ENCODE data around the gene LYZL1. TPM values are rescaled to one million over a fixed set of nuclear protein-coding genes. Genes with fewer than 3 reads are reported as not detected.
A peak's percentile ranks its signal among the peaks of the same experiment; 100 is the strongest.

The LYZL1 gene
- total and polyA plus RNA-seq, 2 donors (not counting 1 experiment from before 2014, with no cell fraction given), result not detected

DNA sequence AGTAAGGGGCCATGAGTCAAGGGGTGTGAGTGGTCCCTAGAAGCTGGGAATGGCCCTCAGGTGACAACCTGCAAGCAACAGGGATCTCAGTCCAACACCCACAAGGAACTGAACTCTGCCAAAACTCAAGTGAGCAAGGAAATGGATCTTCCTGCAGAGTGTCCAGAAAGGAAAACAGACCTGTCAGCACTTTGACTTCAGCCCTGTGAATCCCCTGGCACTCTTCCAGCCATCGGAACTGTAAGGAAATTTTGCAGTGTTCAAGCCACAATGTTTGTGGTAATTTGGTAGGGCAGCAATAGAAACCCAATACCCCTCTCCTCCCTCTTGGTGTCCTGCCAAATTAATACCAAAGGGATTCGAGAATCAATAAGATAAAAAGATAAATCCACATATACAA lies 6.9 kb downstream of the LYZL1 start:
- Histone ChIP-seq H3K36me3 (ENCODE audit: control insufficient read depth, insufficient read depth, low read length) (no peaks in the 10 kb centered on the region), H4K20me1 (ENCODE audit: control insufficient read depth, extremely low read depth, insufficient read depth, low read length) (no peaks in the 10 kb centered on the region), H3K27me3 (ENCODE audit: control insufficient read depth, insufficient read depth, low read length) (no peaks in the 10 kb centered on the region), H2AFZ (ENCODE audit: low read length) (no peak overlapping the region), H3K4me2 (ENCODE audit: extremely low read depth, insufficient read depth, low read length) (no peak overlapping the region), H3K9me3 (ENCODE audit: control insufficient read depth, insufficient read depth, low read depth, low read length) (no peaks in the 10 kb centered on the region), H3K4me3 (replicated peaks in 1 of 4; ENCODE audit: control extremely low read depth in 1 of 4, insufficient read depth in 1 of 4, low read depth in 3 of 4, low read length in 4 of 4) (no peak overlapping the region), H3K9ac (ENCODE audit: insufficient read depth, low read length) (no peak overlapping the region), H3K79me2 (ENCODE audit: control insufficient read depth, insufficient read depth, low read length) (no peaks in the 10 kb centered on the region), H3K4me1 (ENCODE audit: control insufficient read depth, extremely low read depth, insufficient read depth, low read length) (no peaks in the 10 kb centered on the region), H3K27ac (ENCODE audit: insufficient read depth, low read length) (no peak overlapping the region)
- TF ChIP-seq, protein P1, sequence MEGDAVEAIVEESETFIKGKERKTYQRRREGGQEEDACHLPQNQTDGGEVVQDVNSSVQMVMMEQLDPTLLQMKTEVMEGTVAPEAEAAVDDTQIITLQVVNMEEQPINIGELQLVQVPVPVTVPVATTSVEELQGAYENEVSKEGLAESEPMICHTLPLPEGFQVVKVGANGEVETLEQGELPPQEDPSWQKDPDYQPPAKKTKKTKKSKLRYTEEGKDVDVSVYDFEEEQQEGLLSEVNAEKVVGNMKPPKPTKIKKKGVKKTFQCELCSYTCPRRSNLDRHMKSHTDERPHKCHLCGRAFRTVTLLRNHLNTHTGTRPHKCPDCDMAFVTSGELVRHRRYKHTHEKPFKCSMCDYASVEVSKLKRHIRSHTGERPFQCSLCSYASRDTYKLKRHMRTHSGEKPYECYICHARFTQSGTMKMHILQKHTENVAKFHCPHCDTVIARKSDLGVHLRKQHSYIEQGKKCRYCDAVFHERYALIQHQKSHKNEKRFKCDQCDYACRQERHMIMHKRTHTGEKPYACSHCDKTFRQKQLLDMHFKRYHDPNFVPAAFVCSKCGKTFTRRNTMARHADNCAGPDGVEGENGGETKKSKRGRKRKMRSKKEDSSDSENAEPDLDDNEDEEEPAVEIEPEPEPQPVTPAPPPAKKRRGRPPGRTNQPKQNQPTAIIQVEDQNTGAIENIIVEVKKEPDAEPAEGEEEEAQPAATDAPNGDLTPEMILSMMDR (conservative IDR thresholded peaks at IDR 0.05 in 1 of 2, IDR thresholded peaks at IDR 0.05 in 1 of 2; ENCODE audit: low read depth in 1 of 2, low read length in 2 of 2), result no peak
- TF ChIP-seq EZH2 (IDR thresholded peaks at IDR 0.05; ENCODE audit: low read length, missing control alignments), result no peak
- no peak for DNase-seq (ENCODE audit: low read depth in 2 of 2)

- TF ChIP-seq, protein P1 (conservative IDR thresholded peaks at IDR 0.05 in 1 of 2, IDR thresholded peaks at IDR 0.05 in 1 of 2; ENCODE audit: low read depth in 1 of 2, low read length in 2 of 2), result no peak
- no peak for TF ChIP-seq EZH2 (IDR thresholded peaks at IDR 0.05; ENCODE audit: low read length, missing control alignments)
- no peak overlapping the region for H3K27ac ChIP-seq (ENCODE audit: insufficient read depth, low read length)
- no peak overlapping the region for H2AFZ ChIP-seq (ENCODE audit: low read length)
- H3K4me1 ChIP-seq (ENCODE audit: control insufficient read depth, extremely low read depth, insufficient read depth, low read length), result no peaks in the 10 kb centered on the region
- H4K20me1 ChIP-seq (ENCODE audit: control insufficient read depth, extremely low read depth, insufficient read depth, low read length), result no peaks in the 10 kb centered on the region
- H3K36me3 ChIP-seq (ENCODE audit: control insufficient read depth, insufficient read depth, low read length), result no peaks in the 10 kb centered on the region
- no peak overlapping the region for H3K4me2 ChIP-seq (ENCODE audit: extremely low read depth, insufficient read depth, low read length)
- H3K79me2 ChIP-seq (ENCODE audit: control insufficient read depth, insufficient read depth, low read length), result no peaks in the 10 kb centered on the region
- H3K9ac ChIP-seq (ENCODE audit: insufficient read depth, low read length), result no peak overlapping the region
- no peaks in the 10 kb centered on the region for H3K27me3 ChIP-seq (ENCODE audit: control insufficient read depth, insufficient read depth, low read length)
- no peaks in the 10 kb centered on the region for H3K9me3 ChIP-seq (ENCODE audit: control insufficient read depth, insufficient read depth, low read depth, low read length)
- no peak overlapping the region for H3K4me3 ChIP-seq (replicated peaks in 1 of 4; ENCODE audit: control extremely low read depth in 1 of 4, insufficient read depth in 1 of 4, low read depth in 3 of 4, low read length in 4 of 4)
- DNase-seq (ENCODE audit: low read depth in 2 of 2), result peak; percentile 13 to 24
These were observed 8.8 kb downstream of the LYZL1 start for GRCh38 chr10:29297678-29298077.

DNA sequence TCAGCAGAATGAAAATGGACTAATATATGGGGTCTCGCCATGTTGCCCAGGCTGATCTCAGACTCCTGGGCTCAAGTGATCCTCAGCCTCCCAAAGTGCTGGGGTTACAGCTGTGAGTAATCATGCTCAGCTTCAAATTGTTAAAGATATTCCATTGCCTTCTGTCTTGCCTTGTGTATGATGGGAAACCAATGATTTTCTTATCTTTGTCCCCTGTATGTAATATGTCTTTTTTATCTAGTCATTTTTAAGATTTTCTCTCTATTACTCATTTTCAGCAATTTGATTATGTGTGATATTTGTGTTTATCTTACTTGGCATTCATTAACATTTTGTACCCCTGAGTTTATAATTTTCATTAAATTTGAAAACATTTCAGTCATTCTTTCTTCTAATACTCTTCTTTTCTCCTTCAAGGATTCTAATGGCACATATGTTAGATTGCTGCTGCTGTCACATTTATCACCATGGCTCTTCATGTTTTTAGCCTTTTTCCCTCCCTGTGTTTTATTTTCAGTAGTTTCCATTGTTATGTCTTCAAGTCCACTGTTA lies 12.6 kb downstream of the LYZL1 start:
- Histone ChIP-seq H3K9me3 (ENCODE audit: control insufficient read depth, insufficient read depth, low read depth, low read length) (no peaks in the 10 kb centered on the region), H4K20me1 (ENCODE audit: control insufficient read depth, extremely low read depth, insufficient read depth, low read length) (no peaks in the 10 kb centered on the region), H3K27ac (ENCODE audit: insufficient read depth, low read length) (no peak overlapping the region), H3K9ac (ENCODE audit: insufficient read depth, low read length) (no peak overlapping the region), H3K4me3 (replicated peaks in 1 of 4; ENCODE audit: control extremely low read depth in 1 of 4, insufficient read depth in 1 of 4, low read depth in 3 of 4, low read length in 4 of 4) (no peak overlapping the region), H3K4me1 (ENCODE audit: control insufficient read depth, extremely low read depth, insufficient read depth, low read length) (no peaks in the 10 kb centered on the region), H2AFZ (ENCODE audit: low read length) (no peak overlapping the region), H3K36me3 (ENCODE audit: control insufficient read depth, insufficient read depth, low read length) (no peaks in the 10 kb centered on the region), H3K79me2 (ENCODE audit: control insufficient read depth, insufficient read depth, low read length) (no peaks in the 10 kb centered on the region), H3K4me2 (ENCODE audit: extremely low read depth, insufficient read depth, low read length) (no peak overlapping the region), H3K27me3 (ENCODE audit: control insufficient read depth, insufficient read depth, low read length) (peaks cover 2% of the 10 kb centered on the region)
- TF ChIP-seq, protein P1 (conservative IDR thresholded peaks at IDR 0.05 in 1 of 2, IDR thresholded peaks at IDR 0.05 in 1 of 2; ENCODE audit: low read depth in 1 of 2, low read length in 2 of 2), result no peak
- TF ChIP-seq EZH2 (IDR thresholded peaks at IDR 0.05; ENCODE audit: low read length, missing control alignments), result no peak
- no peak for DNase-seq (ENCODE audit: low read depth in 2 of 2)
